ENCODE results near the gene CTTNBP2.

The CTTNBP2 gene, protein sequence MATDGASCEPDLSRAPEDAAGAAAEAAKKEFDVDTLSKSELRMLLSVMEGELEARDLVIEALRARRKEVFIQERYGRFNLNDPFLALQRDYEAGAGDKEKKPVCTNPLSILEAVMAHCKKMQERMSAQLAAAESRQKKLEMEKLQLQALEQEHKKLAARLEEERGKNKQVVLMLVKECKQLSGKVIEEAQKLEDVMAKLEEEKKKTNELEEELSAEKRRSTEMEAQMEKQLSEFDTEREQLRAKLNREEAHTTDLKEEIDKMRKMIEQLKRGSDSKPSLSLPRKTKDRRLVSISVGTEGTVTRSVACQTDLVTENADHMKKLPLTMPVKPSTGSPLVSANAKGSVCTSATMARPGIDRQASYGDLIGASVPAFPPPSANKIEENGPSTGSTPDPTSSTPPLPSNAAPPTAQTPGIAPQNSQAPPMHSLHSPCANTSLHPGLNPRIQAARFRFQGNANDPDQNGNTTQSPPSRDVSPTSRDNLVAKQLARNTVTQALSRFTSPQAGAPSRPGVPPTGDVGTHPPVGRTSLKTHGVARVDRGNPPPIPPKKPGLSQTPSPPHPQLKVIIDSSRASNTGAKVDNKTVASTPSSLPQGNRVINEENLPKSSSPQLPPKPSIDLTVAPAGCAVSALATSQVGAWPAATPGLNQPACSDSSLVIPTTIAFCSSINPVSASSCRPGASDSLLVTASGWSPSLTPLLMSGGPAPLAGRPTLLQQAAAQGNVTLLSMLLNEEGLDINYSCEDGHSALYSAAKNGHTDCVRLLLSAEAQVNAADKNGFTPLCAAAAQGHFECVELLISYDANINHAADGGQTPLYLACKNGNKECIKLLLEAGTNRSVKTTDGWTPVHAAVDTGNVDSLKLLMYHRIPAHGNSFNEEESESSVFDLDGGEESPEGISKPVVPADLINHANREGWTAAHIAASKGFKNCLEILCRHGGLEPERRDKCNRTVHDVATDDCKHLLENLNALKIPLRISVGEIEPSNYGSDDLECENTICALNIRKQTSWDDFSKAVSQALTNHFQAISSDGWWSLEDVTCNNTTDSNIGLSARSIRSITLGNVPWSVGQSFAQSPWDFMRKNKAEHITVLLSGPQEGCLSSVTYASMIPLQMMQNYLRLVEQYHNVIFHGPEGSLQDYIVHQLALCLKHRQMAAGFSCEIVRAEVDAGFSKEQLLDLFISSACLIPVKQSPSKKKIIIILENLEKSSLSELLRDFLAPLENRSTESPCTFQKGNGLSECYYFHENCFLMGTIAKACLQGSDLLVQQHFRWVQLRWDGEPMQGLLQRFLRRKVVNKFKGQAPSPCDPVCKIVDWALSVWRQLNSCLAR (N-terminal part only)

DNA sequence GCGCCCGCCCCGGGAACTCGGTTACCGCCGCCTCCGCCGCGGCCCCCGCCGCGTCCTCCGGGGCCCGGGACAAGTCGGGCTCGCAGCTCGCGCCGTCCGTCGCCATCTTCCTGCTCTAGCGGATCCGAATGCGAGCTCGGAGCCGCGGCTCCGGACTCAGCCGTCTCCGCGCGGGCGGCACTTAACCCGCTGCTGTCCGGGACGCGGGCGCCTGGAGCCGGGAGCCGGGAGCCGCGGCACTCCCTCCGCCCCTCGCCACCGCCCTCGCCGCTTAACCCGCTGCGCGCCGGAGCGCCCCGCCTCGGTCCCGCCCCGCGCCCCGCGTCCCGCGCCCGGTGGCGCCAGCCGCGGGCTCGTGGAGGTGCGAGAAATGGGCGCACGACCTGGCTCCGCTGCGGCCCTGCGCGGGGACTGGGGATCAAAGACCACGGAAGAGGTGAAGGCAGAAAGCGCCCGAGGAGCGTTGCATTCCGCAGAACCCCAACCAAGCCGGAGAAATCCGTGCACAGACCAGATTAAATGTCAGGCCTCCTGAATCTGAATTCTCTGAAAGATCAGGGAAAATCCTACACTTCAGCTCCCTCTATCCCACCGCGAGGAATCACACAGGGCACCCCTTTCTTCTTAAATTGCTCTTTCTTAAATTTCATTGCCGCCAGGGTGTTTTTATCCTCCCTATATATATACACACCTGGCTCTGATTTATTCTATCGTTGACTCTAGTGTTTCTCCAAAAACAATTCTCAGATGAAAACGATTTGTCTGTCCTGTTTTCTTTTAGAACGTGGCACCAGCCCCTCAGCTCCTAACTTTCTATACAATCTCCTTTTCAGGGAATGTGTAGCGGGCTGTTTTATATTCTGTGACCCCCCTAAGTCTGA, at the start of gene CTTNBP2:
Gene CTTNBP2 (minus strand): TSS at position 132 of the 881 bp plus-strand sequence. CDS start 26 bp downstream, at position 106.
- no peaks in the 10 kb centered on the region for H3K9me3 ChIP-seq
- no peaks in the 10 kb centered on the region for H3K4me1 ChIP-seq (ENCODE audit: control insufficient read depth in 1 of 2, insufficient read depth in 1 of 2, low read depth in 1 of 2, low read length in 1 of 2)
- H3K27me3 ChIP-seq: peaks cover 98% of the 10 kb centered on the region
- no peak within 1 kb of the TSS for H3K27ac ChIP-seq
- TF ChIP-seq, protein P1, sequence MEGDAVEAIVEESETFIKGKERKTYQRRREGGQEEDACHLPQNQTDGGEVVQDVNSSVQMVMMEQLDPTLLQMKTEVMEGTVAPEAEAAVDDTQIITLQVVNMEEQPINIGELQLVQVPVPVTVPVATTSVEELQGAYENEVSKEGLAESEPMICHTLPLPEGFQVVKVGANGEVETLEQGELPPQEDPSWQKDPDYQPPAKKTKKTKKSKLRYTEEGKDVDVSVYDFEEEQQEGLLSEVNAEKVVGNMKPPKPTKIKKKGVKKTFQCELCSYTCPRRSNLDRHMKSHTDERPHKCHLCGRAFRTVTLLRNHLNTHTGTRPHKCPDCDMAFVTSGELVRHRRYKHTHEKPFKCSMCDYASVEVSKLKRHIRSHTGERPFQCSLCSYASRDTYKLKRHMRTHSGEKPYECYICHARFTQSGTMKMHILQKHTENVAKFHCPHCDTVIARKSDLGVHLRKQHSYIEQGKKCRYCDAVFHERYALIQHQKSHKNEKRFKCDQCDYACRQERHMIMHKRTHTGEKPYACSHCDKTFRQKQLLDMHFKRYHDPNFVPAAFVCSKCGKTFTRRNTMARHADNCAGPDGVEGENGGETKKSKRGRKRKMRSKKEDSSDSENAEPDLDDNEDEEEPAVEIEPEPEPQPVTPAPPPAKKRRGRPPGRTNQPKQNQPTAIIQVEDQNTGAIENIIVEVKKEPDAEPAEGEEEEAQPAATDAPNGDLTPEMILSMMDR (IDR thresholded peaks at IDR 0.05): no peak
- no peak within 1 kb of the TSS for H3K4me3 ChIP-seq (ENCODE audit: low read depth in 1 of 2, low read length in 1 of 2)
- no peaks in the 10 kb centered on the region for H3K36me3 ChIP-seq

DNA sequence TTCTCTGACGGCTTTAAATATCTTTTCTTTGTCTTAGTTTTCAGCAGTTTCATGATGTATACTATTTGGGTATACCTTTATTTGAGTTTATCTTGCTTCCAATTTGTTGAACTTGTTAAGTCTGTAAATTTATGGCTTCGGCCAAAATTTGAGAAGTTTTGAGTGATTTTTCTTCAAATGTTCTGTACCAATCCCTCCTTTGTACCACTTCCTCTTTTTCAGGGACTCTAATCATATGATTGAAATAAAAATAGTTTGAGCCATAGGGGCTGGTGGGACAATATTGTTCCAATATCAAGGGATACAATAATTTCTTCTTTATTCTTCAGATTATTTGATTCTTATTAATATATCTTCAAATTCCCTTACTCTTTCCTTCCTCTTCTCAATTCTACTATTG, 43.1 kb upstream of the CTTNBP2 start:
- no peaks in the 10 kb centered on the region for H3K4me1 ChIP-seq (ENCODE audit: control insufficient read depth in 1 of 2, insufficient read depth in 1 of 2, low read depth in 1 of 2, low read length in 1 of 2)
- no peaks in the 10 kb centered on the region for H3K9me3 ChIP-seq
- H3K4me3 ChIP-seq (ENCODE audit: low read depth in 1 of 2, low read length in 1 of 2): no peak overlapping the region
- H3K27ac ChIP-seq: no peak overlapping the region
- H3K36me3 ChIP-seq: no peaks in the 10 kb centered on the region
- TF ChIP-seq, protein P1 (IDR thresholded peaks at IDR 0.05): no peak
- H3K27me3 ChIP-seq: no peaks in the 10 kb centered on the region

DNA sequence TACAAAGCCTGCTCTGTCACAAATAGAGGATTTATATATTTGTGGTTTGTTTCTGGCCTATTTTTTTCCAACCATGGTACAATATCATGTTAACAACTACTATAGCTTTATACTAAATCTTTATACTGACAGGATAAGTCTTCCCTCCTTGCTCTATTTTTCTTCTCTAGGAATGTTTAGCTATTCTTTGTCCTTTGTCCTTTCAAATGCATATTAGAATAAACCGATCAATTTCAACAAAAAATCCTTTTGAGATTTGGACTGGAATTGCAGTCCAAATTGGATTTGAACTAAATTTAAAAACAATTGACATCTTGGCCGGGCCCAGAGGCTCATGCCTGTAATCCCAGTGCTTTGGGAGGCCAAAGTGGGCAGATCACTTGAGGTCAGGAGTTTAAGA, 39.2 kb upstream of the CTTNBP2 start:
- Histone ChIP-seq H3K27ac (no peak overlapping the region), H3K4me1 (ENCODE audit: control insufficient read depth in 1 of 2, insufficient read depth in 1 of 2, low read depth in 1 of 2, low read length in 1 of 2) (no peaks in the 10 kb centered on the region), H3K36me3 (no peaks in the 10 kb centered on the region), H3K4me3 (ENCODE audit: low read depth in 1 of 2, low read length in 1 of 2) (no peak overlapping the region), H3K27me3 (no peaks in the 10 kb centered on the region), H3K9me3 (no peaks in the 10 kb centered on the region)
- TF ChIP-seq, protein P1 (IDR thresholded peaks at IDR 0.05): no peak

DNA sequence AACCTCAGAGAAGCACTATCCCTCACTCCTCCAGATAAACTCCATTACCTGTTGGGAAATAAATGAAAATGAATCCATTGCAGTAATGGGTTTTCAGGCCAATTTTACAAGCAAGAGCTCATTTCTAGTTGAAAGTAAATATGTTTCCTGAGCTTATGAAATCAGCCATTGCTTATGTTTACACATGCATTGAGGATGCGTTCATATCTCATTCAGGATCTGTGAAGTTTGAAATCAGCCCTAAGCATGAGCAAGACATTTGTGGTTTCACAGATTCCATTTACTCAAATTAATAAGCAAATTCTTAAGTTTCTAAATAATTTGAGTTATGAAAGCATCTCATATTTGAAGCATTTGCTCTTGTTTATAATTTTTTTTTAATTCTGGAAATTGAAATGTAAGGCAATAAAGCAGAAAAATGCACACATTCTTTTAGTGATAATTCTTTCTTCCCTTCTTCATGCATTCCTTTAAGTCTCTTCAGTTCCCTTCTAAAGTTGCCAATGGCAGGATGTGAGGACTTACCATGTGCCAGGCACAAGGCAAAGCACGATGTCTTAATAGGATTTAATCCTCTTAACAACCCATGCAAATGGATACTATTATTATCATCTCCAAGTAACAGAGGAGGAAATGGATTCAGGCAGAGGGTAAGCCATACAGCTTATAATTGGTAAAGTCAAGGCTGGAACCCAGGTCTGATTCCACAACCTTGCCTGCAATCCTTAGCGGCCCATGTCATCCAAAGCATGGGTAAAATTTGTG, 35.0 kb upstream of the CTTNBP2 start:
- TF ChIP-seq, protein P1 (IDR thresholded peaks at IDR 0.05): no peak
- H3K27ac ChIP-seq: no peak overlapping the region

More for the DNA sequence above, 35.0 kb upstream of the CTTNBP2 start:
- Histone ChIP-seq H3K4me3 (ENCODE audit: low read depth in 1 of 2, low read length in 1 of 2) (no peak overlapping the region), H3K4me1 (ENCODE audit: control insufficient read depth in 1 of 2, insufficient read depth in 1 of 2, low read depth in 1 of 2, low read length in 1 of 2) (no peaks in the 10 kb centered on the region), H3K9me3 (no peaks in the 10 kb centered on the region), H3K27me3 (no peaks in the 10 kb centered on the region), H3K36me3 (no peaks in the 10 kb centered on the region)
